Endometrial microvascular endothelial cells (primary cell): ENCODE results near the gene CLEC16A. TPM values are rescaled to one million over a fixed set of nuclear protein-coding genes. Genes with fewer than 3 reads are reported as not detected.

Source experiments
- in situ Hi-C: cut with HindIII; loops from 2 replicates; pipeline ENCODE4 v1.10.0; 2017; ENCODE audit warnings: low sequenced_read_pairs, low pct_unique_long_range_greater_than_20kb; ENCODE audit errors: inconsistent ontology term
- total RNA-seq: library from RNA; depleted of rRNA; stranded (reverse); fragments of >200 nt; gene quantifications from one replicate; pipeline ENCODE4 v1.2.3, GENCODE V29; 2015; ENCODE audit errors: inconsistent ontology term

The CLEC16A gene
- total RNA-seq, 1 donor from 2014 or later: 13.7 TPM

- in situ Hi-C loops: no loop called here
These were observed 203.5 kb downstream of the CLEC16A start for GRCh38 chr16:11147754-11148444.

DNA sequence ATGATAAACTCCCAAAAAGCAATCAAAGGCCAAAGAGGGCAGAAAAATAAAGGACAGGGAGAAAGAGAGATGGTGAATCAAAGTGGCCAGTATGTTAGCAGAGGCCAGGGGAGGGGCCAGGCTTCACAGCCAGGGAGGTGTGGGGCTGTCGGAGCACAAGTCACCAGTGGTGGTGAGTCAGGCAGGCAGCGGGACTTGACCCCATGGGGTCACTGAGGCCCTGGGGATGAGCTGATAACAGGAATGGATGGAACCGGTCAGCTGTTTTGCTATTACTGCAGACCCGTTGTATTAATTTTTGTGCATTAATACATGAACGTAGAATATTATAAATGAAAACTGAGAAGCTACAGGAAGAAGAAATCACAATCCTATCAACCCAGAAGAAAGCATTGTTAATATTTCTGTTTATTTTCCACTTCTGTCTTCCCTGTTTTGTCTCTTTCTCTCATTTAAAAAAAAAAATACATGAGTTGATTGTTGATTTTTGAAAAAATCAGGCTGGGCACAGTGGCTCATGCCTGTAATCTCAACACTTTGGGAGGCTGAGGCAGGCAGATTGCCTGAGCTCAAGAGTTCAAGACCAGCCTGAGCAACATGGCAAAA is 204.8 kb downstream of the CLEC16A start:
- in situ Hi-C loops: no loop called here

- in situ Hi-C loops: no loop called here
These were observed 205.8 kb downstream of the CLEC16A start for GRCh38 chr16:11150190-11150589.

- in situ Hi-C loops: no loop called here
These were observed 207.0 kb downstream of the CLEC16A start for GRCh38 chr16:11151156-11151884.

- in situ Hi-C loops: no loop called here
These were observed 207.7 kb downstream of the CLEC16A start for GRCh38 chr16:11151885-11152629.

DNA sequence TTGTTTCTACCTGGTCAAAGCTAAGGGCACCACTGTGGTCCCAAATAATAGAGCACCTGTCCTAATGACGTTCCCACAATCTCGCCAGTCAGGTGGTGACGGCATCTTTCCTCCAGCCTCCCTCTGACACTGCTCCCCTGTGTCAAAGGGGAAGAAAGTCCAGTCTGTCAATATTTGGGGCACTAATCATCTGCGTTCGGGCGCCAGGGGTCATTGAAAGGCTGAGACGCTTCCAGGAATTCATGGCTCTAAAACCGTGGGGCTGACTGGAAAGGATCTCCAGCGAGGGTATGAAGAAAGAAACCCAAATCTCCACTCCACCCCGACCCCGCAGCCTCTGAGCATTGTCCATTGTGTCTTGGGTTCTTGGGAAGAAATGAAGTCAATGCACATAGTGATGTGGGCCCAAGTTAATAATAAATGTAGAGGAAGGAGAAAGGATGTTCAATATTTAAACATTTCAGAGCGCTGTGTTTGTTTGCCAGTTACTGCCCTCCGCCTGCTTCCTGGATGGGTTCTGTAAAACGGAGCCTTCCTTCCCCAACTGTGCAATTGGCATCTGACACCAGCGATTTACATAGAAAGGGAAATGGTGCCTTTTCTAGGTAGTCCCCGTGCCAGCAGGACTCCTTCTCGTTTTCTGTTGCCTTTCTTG is 208.4 kb downstream of the CLEC16A start:
- in situ Hi-C loops: no loop called here

DNA sequence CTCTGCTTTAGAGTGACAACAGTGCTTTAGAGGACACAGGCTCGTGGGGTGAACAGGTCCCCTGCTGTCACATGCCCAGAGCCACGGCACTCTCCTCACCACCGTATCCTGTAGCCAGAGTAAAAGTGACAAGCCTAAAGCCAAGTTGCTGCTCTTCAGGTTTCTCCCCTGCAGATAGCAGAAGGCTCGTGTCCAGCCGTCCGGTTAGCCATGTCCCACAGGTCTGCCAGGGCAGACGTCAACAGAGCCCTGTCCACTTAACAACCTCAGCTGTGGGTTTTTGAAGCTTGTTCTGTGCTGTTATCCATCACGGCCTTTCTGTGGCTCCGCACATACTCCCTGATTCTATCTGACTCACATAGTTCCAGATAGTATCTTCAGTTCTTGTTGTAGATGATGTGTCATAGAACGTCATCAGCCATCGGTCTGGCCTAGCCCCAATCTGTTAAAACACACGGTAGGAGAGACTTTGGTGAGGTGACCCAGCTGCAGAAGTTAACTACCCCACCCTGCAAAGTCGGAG is 211.0 kb downstream of the CLEC16A start:
- in situ Hi-C loops: no loop called here

GRCh38 chr16:11156401-11156800 is 212.0 kb downstream of the CLEC16A start:
- in situ Hi-C loops: no loop called here

DNA sequence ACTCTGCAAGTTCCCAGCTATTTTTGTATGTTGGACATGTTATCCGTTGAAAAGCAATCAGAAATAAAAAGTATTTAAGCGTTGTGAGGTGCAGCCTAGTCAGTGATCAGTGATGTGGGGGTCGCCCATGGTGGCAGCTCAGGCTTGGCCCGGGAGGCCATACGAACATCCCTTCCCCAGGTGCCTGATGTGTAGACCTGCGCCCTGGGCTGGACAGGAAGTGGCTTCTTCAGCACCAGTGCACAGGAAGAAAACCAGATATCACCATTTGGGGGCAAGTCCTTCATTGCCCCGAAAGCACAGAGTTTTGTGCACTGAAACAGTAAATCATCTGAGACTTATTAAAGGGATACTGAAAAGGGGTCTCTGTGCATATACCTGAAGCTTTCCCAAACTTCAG is 212.8 kb downstream of the CLEC16A start:
- in situ Hi-C loops: no loop called here

DNA sequence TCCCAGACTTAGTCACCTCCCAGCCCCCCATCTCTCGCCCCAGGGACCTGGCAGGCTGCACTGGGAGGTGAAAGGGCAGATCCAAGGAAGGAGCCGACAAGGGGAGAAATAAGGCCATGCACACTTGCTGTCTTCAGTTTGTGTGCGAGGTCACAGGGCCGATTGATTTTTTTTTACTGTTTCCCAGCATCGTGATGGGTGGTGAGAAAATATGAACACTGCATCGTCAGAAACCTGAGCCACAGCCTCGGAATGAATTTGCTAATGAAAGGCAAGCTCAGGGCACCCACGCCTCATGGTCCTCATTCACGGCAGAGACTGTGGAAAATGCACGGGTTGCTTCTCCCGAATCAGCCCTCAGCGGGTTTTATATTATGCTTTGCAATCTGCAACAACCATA is 213.7 kb downstream of the CLEC16A start:
- in situ Hi-C loops: no loop called here

GRCh38 chr16:11159282-11159681 is 214.9 kb downstream of the CLEC16A start:
- in situ Hi-C loops: no loop called here

GRCh38 chr16:11160676-11161115 is 216.3 kb downstream of the CLEC16A start:
- in situ Hi-C loops: no loop called here

DNA sequence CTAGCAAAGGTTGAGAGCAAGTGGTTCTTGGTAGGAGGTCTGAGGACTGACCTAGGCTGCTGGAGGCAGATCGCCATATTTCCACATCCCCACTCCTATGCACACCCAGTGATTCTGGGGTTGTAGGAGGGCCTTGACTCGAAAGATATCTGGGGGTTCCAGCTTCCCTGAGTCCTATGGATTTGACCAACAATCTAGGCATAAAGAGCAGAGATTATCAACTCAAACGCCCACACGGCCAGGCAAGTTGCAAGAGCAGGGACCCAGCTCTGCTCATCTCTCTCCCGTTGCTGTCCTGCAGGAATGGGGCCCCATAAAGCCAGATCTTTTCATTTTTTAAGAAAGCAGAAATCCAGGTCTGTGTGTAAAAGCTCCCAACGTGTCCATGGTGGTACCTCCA is 217.1 kb downstream of the CLEC16A start:
- in situ Hi-C loops: no loop called here

DNA sequence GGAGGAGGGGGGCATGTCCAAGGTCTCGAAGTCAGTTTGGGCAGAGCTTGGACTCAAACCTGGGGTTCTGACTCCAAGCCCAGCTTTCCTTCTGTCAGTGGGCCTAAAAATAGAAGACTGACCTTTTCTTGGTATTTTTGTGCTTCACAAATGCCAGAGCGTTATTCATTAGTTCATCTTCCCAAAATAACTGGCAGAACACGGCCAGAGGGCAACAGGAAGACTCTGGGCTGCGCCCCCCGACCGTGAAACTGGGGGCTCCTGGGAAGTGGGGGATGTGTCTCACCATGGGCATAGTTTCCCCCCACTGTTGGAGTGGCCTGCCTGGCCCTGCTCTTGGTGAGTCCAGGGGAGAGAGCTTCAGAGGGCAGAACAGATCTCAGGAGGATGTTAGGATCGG is 217.6 kb downstream of the CLEC16A start:
- in situ Hi-C loops: no loop called here

DNA sequence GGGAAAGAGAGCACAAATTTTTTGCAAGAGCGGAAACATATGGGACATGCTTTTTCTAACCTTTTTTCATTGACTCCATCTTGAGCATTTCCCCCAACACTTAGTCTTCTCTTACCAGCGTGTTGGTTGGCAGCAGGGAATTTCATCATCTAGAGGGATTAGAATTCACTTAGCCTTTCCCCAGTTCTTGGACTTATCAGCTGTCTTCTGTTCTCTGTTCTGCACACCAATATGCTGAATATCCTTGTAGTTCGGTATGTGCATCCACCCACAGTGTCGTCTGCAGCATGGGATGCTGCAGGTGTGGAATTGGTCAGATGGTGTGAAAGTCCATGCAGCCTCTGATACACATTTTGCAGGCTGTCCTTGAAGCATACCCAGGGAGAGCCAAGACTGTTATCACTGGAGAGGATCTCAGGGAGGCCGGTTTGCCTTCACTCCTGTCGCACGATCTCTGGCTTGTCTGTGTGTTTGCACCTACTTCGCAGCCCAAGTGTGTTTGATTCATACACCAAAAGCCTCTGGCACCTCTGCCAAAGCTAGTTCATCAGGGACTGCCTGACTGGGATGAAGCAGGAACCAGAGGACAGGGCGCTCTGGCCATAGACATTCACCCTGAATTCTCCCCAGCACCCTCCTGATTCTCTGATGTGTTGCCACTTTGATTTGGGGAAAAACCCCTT is 218.4 kb downstream of the CLEC16A start:
- in situ Hi-C loops: no loop called here

DNA sequence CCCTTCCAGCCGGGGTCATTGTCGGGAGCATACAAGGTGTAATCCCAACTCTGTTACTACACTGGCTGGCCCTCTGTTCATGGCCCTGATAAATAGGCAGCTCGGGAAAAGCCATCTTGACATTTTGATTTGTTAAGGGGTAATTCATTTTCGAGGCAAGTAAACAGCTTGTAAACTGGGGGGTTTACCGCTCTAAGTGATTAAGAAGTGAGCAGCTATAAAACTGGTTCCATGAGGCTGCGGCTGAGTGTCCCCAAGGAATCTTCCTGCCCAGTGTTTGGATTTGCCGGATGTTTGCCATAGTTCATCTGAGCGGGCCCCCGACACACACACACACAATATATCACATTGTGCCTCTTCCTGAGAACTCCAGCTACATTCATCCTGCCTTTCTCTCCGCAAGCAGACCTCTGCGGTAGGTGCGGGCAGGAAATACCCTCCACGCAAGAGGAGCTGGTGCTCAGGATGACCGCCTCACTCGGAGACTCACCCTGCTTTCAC is 219.4 kb downstream of the CLEC16A start:
- in situ Hi-C loops: no loop called here

DNA sequence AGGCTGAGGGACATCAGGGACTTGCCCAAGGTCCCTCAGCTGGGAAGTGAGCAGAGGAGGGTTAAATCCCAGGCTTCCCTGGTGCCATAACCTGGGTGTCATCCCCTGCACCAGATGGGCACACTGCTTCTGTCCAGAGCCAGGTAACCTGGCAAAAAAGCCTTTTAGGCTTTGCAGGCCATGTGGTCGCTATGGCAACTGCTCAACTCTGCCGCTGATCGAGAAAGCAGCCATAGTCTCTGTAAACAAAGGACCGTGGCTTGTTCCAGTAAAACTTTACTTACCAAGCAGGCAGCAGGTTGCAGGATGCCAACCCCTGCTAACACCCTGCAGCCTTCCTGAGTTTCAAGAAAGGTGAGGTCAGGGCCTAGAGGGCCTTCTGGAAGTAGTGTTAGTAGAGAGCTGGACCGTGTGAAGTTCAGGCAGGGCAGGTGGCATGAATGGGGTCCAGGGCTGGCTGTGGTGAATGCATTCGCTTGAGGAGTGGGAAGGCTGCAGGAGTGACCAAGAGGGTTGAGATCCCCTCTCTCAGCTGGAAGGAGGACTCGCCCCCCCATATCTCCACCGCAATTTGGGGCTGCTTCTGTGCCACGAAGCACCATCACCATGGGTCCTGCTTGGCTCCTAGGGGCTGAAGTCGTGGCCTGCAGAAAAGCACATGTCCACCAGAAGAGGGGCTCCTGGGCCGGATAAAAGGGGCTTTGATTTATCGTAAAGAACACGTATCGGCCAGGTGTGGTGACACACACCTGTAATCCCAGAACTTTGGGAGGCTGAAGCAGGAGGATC is 220.3 kb downstream of the CLEC16A start:
- in situ Hi-C loops: no loop called here
